ENCODE data around the gene CCDC150. TPM values are rescaled to one million over a fixed set of nuclear protein-coding genes. Genes with fewer than 3 reads are reported as not detected.

Gene CCDC150
- total and polyA plus RNA-seq, 12 donors: 0.55 to 12.1 (median 0.74) TPM; not detected in 1

- no peak for DNase-seq
- Histone ChIP-seq H3K27ac (no peak overlapping the region), H3K4me3 (no peak overlapping the region), H3K9me3 (replicated peaks in 1 of 3) (no peaks in the 10 kb centered on the region), H3K27me3 (no peaks in the 10 kb centered on the region), H3K36me3 (replicated peaks in 1 of 2) (no peaks in the 10 kb centered on the region), H3K4me1 (replicated peaks in 1 of 2) (no peaks in the 10 kb centered on the region)
- WGBS, 4 donors: 81 to 91% (median 90%) methylated on average over 3 of the region's 3 CpGs
- intact Hi-C loops (cut with DNase I): no loop called here
- TF ChIP-seq POLR2A (IDR thresholded peaks at IDR 0.05) (no peak), CTCF (IDR thresholded peaks at IDR 0.05) (no peak)
Measured at GRCh38 chr2:196675963-196676362, 36.4 kb downstream of the CCDC150 start.

GRCh38 chr2:196677404-196677803 lies 37.9 kb downstream of the CCDC150 start:
- Histone ChIP-seq H3K9me3 (replicated peaks in 1 of 3) (no peaks in the 10 kb centered on the region), H3K4me1 (replicated peaks in 1 of 2) (no peaks in the 10 kb centered on the region), H3K27me3 (no peaks in the 10 kb centered on the region), H3K4me3 (no peak overlapping the region), H3K36me3 (replicated peaks in 1 of 2) (no peaks in the 10 kb centered on the region), H3K27ac (no peak overlapping the region)
- whole genome bisulfite sequencing, 4 donors: 87 to 90% (median 89%) methylated on average over 5 of the region's 5 CpGs
- peak in 1 of 7 donors; percentile 65 for DNase-seq
- no peak for TF ChIP-seq POLR2A (IDR thresholded peaks at IDR 0.05)
- TF ChIP-seq CTCF (IDR thresholded peaks at IDR 0.05): no peak
- intact Hi-C loops (cut with DNase I): no loop called here

- TF ChIP-seq CTCF (IDR thresholded peaks at IDR 0.05) (no peak), POLR2A (IDR thresholded peaks at IDR 0.05) (no peak)
- H3K4me1 ChIP-seq (replicated peaks in 1 of 2): no peaks in the 10 kb centered on the region
- intact Hi-C loops (cut with DNase I): no loop called here
- no peaks in the 10 kb centered on the region for H3K36me3 ChIP-seq (replicated peaks in 1 of 2)
- no peak overlapping the region for H3K27ac ChIP-seq
- H3K9me3 ChIP-seq (replicated peaks in 1 of 3): no peaks in the 10 kb centered on the region
- H3K4me3 ChIP-seq: no peak overlapping the region
- H3K27me3 ChIP-seq: no peaks in the 10 kb centered on the region
- DNase-seq: no peak
Measured at GRCh38 chr2:196679368-196679767, 39.9 kb downstream of the CCDC150 start.

GRCh38 chr2:196681510-196681909 lies 42.0 kb downstream of the CCDC150 start:
- H3K27me3 ChIP-seq: no peaks in the 10 kb centered on the region
- whole genome bisulfite sequencing, 4 donors: 88 to 97% (median 91%) methylated on average over 2 of the region's 2 CpGs
- intact Hi-C loops (cut with DNase I): no loop called here

More at GRCh38 chr2:196681510-196681909, 42.0 kb downstream of the CCDC150 start:
- no peak for DNase-seq
- no peak overlapping the region for H3K27ac ChIP-seq
- TF ChIP-seq POLR2A (IDR thresholded peaks at IDR 0.05): no peak
- TF ChIP-seq CTCF (IDR thresholded peaks at IDR 0.05): no peak
- no peaks in the 10 kb centered on the region for H3K36me3 ChIP-seq (replicated peaks in 1 of 2)
- H3K4me1 ChIP-seq (replicated peaks in 1 of 2): no peaks in the 10 kb centered on the region
- H3K9me3 ChIP-seq (replicated peaks in 1 of 3): no peaks in the 10 kb centered on the region
- H3K4me3 ChIP-seq: no peak overlapping the region

All from adrenal gland (tissue), 12 donors.